Lower lobe of right lung (tissue), 2 donors: ENCODE data around the gene SYS1. TPM values are rescaled to one million over a fixed set of nuclear protein-coding genes. Genes with fewer than 3 reads are reported as not detected.

Experiments used
- ATAC-seq, 2 donors: fragments of 200-7000 bp; cut with Tn5 transposase; one replicate each; pipeline ENCODE4 v1.9.1; 2020 to 2022; ENCODE audit warnings: mild to moderate bottlenecking in 2 of 2, moderate library complexity in 2 of 2
- DNase-seq: peaks from one replicate; pipeline ENCODE4 v3.0.0-alpha.2; 2020
- H3K27ac ChIP-seq: fragments of 200-600 bp; one replicate; pipeline ENCODE4 v1.8.0; 2022
- H3K27me3 ChIP-seq: fragments of 200-600 bp; one replicate; pipeline ENCODE4 v1.8.0; 2022; ENCODE audit warnings: low read depth
- H3K36me3 ChIP-seq: fragments of 200-600 bp; one replicate; pipeline ENCODE4 v1.8.0; 2022; ENCODE audit warnings: mild to moderate bottlenecking
- H3K4me1 ChIP-seq: fragments of 200-600 bp; one replicate; pipeline ENCODE4 v1.8.0; 2022
- H3K4me3 ChIP-seq: fragments of 200-600 bp; one replicate; pipeline ENCODE4 v1.8.0; 2022; ENCODE audit warnings: mild to moderate bottlenecking
- H3K9me3 ChIP-seq: fragments of 200-600 bp; one replicate; pipeline ENCODE4 v1.8.0; 2022
- intact Hi-C: fragments of 100-400 bp; cut with DNase I; formaldehyde crosslinking; loops from one replicate; pipeline ENCODE4 v1.11.0; 2022
- total RNA-seq: library from RNA; stranded (reverse); fragmentation: NEBNext Ultra II Directional; extraction: Animal tissue kit (Norgen Biotek cat#: 25700); gene quantifications from one replicate; pipeline ENCODE4 v1.2.1, GENCODE V29; 2021
- TF ChIP-seq, protein P1 (sequence below): fragments of 200-600 bp; IDR thresholded peaks from one replicate; pipeline ENCODE4 v1.8.0; 2022; ENCODE audit warnings: antibody characterized with exemption, mild to moderate bottlenecking
- donor health status: DM: no; HTN: yes; CAD: no; lungs with severe emphysema.

SYS1 gene
- total RNA-seq, 1 donor from 2014 or later = 69.3 TPM

DNA sequence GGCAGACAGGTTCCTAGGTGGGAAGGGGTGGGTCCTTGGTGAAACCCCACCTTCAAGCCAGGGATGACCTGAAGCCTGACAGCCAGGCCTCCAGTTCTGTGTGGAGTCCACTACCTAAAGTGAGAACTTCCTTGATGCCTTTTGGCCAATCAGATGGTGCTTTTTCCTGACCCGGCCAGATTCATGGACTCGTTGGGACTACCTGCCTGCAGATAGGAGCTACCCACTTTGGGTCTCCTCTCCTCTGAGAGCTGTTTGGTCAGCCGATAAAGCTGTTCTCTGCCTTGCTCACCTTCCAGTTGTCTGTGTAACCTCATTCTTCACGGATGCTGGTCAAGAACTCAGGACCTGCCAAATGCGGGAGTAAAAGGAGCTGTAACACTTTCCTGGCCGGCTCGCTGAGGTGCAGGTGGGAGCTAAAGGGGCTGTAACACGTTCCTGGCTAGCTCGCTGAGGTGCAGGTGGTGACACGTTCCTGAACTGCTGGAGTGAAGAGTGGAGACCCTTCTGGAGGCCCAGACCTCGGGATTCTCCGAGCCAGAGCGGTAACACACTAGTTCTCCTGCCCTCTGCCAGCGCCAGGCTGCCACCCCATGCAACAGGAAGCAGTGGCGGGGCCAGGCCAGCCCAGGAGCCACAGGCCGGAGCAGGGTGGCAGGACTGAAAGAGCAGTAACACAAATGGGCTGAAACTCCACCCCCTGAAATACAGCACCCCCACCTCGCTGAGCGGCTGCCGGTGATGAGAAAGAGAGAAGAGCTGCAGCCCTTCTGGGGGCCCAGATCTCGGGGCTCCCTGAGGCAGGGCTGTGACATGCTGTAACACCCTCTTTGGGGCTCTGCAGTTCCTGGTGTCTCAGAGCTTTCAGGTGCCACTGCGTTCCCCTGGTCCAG, 31.5 kb downstream of the SYS1 start:
- no peaks in the 10 kb centered on the region for H3K36me3 ChIP-seq
- no peaks in the 10 kb centered on the region for H3K4me1 ChIP-seq
- H3K27ac ChIP-seq = no peak overlapping the region
- intact Hi-C loops = no loop called here
- H3K9me3 ChIP-seq = no peaks in the 10 kb centered on the region
- DNase-seq (no peak), ATAC-seq (no peak)
- no peak overlapping the region for H3K4me3 ChIP-seq
- H3K27me3 ChIP-seq = no peaks in the 10 kb centered on the region
- TF ChIP-seq, protein P1, sequence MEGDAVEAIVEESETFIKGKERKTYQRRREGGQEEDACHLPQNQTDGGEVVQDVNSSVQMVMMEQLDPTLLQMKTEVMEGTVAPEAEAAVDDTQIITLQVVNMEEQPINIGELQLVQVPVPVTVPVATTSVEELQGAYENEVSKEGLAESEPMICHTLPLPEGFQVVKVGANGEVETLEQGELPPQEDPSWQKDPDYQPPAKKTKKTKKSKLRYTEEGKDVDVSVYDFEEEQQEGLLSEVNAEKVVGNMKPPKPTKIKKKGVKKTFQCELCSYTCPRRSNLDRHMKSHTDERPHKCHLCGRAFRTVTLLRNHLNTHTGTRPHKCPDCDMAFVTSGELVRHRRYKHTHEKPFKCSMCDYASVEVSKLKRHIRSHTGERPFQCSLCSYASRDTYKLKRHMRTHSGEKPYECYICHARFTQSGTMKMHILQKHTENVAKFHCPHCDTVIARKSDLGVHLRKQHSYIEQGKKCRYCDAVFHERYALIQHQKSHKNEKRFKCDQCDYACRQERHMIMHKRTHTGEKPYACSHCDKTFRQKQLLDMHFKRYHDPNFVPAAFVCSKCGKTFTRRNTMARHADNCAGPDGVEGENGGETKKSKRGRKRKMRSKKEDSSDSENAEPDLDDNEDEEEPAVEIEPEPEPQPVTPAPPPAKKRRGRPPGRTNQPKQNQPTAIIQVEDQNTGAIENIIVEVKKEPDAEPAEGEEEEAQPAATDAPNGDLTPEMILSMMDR = no peak

- Histone ChIP-seq H3K36me3 (no peaks in the 10 kb centered on the region), H3K4me3 (no peak overlapping the region), H3K4me1 (no peaks in the 10 kb centered on the region), H3K9me3 (no peaks in the 10 kb centered on the region), H3K27ac (no peak overlapping the region), H3K27me3 (no peaks in the 10 kb centered on the region)
- TF ChIP-seq, protein P1 = no peak
- DNase-seq = no peak
- intact Hi-C loops = no loop called here
- ATAC-seq = peak in 1 of 2 donors; percentile 9
These were observed 32.1 kb downstream of the SYS1 start for GRCh38 chr20:45395114-45395415.

GRCh38 chr20:45399018-45399417, 36.1 kb downstream of the SYS1 start:
- TF ChIP-seq, protein P1 = no peak
- Histone ChIP-seq H3K27me3 (no peaks in the 10 kb centered on the region), H3K36me3 (no peaks in the 10 kb centered on the region), H3K4me1 (no peaks in the 10 kb centered on the region), H3K4me3 (no peak overlapping the region), H3K27ac (no peak overlapping the region), H3K9me3 (peaks cover 7% of the 10 kb centered on the region)
- ATAC-seq (no peak), DNase-seq (no peak)
- intact Hi-C loops = no loop called here

GRCh38 chr20:45400346-45401031, 37.5 kb downstream of the SYS1 start:
- DNase-seq = no peak
- peaks cover 7% of the 10 kb centered on the region for H3K9me3 ChIP-seq
- H3K4me1 ChIP-seq = peaks cover 3% of the 10 kb centered on the region
- no peaks in the 10 kb centered on the region for H3K36me3 ChIP-seq
- no peaks in the 10 kb centered on the region for H3K27me3 ChIP-seq
- H3K27ac ChIP-seq = no peak overlapping the region
- no peak for ATAC-seq
- no peak overlapping the region for H3K4me3 ChIP-seq
- TF ChIP-seq, protein P1 = no peak
- intact Hi-C loops = no loop called here

DNA sequence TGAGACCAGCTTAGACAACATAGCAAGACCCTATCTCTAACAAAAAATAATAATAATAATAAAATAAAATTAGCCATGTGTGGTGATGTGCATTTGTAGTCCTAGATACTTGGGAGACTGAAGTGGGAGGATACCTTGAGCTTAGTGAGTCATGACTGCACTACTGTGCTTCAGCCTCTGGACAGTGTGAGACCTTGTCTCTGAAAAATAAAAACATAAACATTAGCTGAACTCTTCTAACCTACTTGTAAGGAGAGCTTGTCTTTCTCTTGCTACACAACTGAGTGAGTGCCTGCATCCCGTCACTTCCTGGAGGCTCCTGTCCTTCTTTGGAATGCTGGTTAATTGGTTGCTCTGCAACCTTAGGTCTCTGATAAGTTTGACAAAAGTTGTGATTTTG, 40.0 kb downstream of the SYS1 start:
- Histone ChIP-seq H3K4me1 (peaks cover 14% of the 10 kb centered on the region), H3K4me3 (no peak overlapping the region), H3K36me3 (no peaks in the 10 kb centered on the region), H3K27ac (no peak overlapping the region), H3K27me3 (no peaks in the 10 kb centered on the region), H3K9me3 (peaks cover 7% of the 10 kb centered on the region)
- ATAC-seq (no peak), DNase-seq (no peak)
- intact Hi-C loops = no loop called here
- TF ChIP-seq, protein P1 = no peak
